ENCODE data around the gene BAIAP2.
A peak's percentile ranks its signal among the peaks of the same experiment; 100 is the strongest.

BAIAP2 gene

GRCh38 chr17:81060416-81060815, 25.5 kb downstream of the BAIAP2 start:
- TF ChIP-seq CTCF (conservative IDR thresholded peaks at IDR 0.05), result no peak
- H3K27ac ChIP-seq, result peak overlapping the region; percentile 40

- no peak for TF ChIP-seq CTCF (conservative IDR thresholded peaks at IDR 0.05)
These were observed 26.2 kb downstream of the BAIAP2 start for GRCh38 chr17:81061027-81061735.

GRCh38 chr17:81062014-81062780, 27.2 kb downstream of the BAIAP2 start:
- H3K27ac ChIP-seq, result peak overlapping the region; percentile 40
- no peak for TF ChIP-seq CTCF (conservative IDR thresholded peaks at IDR 0.05)

More at GRCh38 chr17:81061027-81061735, 26.2 kb downstream of the BAIAP2 start:
- peak overlapping the region; percentile 40 for H3K27ac ChIP-seq

GRCh38 chr17:81063106-81064093, 28.4 kb downstream of the BAIAP2 start:
- peak overlapping the region; percentile 47 for H3K27ac ChIP-seq
- no peak for TF ChIP-seq CTCF (conservative IDR thresholded peaks at IDR 0.05)

- TF ChIP-seq CTCF (conservative IDR thresholded peaks at IDR 0.05), result no peak
- peak overlapping the region; percentile 47 for H3K27ac ChIP-seq
These were observed 29.9 kb downstream of the BAIAP2 start for GRCh38 chr17:81064678-81065475.

GRCh38 chr17:81065500-81065899, 30.5 kb downstream of the BAIAP2 start:
- H3K27ac ChIP-seq, result peak overlapping the region; percentile 47
- no peak for TF ChIP-seq CTCF (conservative IDR thresholded peaks at IDR 0.05)
